SKM-1 treated with dmso at 0.1 percent for 144 hours (cell line): ENCODE data around the gene KRT17.
"Not testable (repeated sequence)": the region's sequence is repeated elsewhere in the genome, so short reads cannot be mapped to it uniquely, and the experiment has no call there.

ENCODE experiments used
- DNase-seq: peaks from one replicate; lab custom pipeline; 2025; ENCODE audit not compliant: unreplicated experiment; lab: John Stamatoyannopoulos, UW

The KRT17 gene

GRCh38 chr17:41654678-41655607 lies 30.6 kb upstream of the KRT17 start:
- no peak for DNase-seq

GRCh38 chr17:41653892-41654677 lies 29.7 kb upstream of the KRT17 start:
- DNase-seq = no peak

- no peak for DNase-seq
Measured at GRCh38 chr17:41653421-41653820, 29.0 kb upstream of the KRT17 start.

GRCh38 chr17:41652461-41652970 lies 28.1 kb upstream of the KRT17 start:
- no peak for DNase-seq

- DNase-seq = no peak
Measured at GRCh38 chr17:41651625-41652460, 27.5 kb upstream of the KRT17 start.

- no peak for DNase-seq
Measured at GRCh38 chr17:41650794-41651624, 26.6 kb upstream of the KRT17 start.

GRCh38 chr17:41649923-41650519 lies 25.6 kb upstream of the KRT17 start:
- no peak for DNase-seq

- peak; percentile 34 for DNase-seq
Measured at GRCh38 chr17:41648411-41649195, 24.2 kb upstream of the KRT17 start.

GRCh38 chr17:41647940-41648410 lies 23.6 kb upstream of the KRT17 start:
- peak; percentile 75 for DNase-seq

- DNase-seq = no peak
Measured at GRCh38 chr17:41647038-41647813, 22.9 kb upstream of the KRT17 start.

- DNase-seq = no peak
Measured at GRCh38 chr17:41642252-41643156, 18.1 kb upstream of the KRT17 start.

- DNase-seq = not testable (repeated sequence)
Measured at GRCh38 chr17:41640596-41640995, 16.2 kb upstream of the KRT17 start.

- DNase-seq = no peak
Measured at GRCh38 chr17:41639492-41640473, 15.4 kb upstream of the KRT17 start.

- no peak for DNase-seq
Measured at GRCh38 chr17:41638941-41639340, 14.6 kb upstream of the KRT17 start.

GRCh38 chr17:41638194-41638593 lies 13.8 kb upstream of the KRT17 start:
- DNase-seq = no peak

- DNase-seq = no peak
Measured at GRCh38 chr17:41636652-41637051, 12.3 kb upstream of the KRT17 start.
